GM19372 (cell line): ENCODE data around the gene ADAT3.
A peak's percentile ranks its signal among the peaks of the same experiment; 100 is the strongest.

Experiments
- ATAC-seq: cut with Tn5 transposase; IDR thresholded peaks from one replicate; pipeline ENCODE4 v1.9.1; 2021; ENCODE audit warnings: mild to moderate bottlenecking, low read depth, moderate library complexity; ENCODE audit not compliant: unreplicated experiment

ADAT3 gene

GRCh38 chr19:1911995-1912394, 6.8 kb downstream of the ADAT3 start:
- ATAC-seq: no peak

- ATAC-seq: no peak
These were observed 7.7 kb downstream of the ADAT3 start for GRCh38 chr19:1912760-1913505.

GRCh38 chr19:1913781-1914577, 8.8 kb downstream of the ADAT3 start:
- ATAC-seq: no peak

GRCh38 chr19:1914826-1915341, 9.7 kb downstream of the ADAT3 start:
- ATAC-seq: no peak

GRCh38 chr19:1917146-1917545, 11.9 kb downstream of the ADAT3 start:
- no peak for ATAC-seq

GRCh38 chr19:1917926-1918325, 12.7 kb downstream of the ADAT3 start:
- ATAC-seq: no peak

GRCh38 chr19:1918975-1919374, 13.8 kb downstream of the ADAT3 start:
- no peak for ATAC-seq

GRCh38 chr19:1920644-1921043, 15.4 kb downstream of the ADAT3 start:
- ATAC-seq: no peak

- no peak for ATAC-seq
These were observed 16.1 kb downstream of the ADAT3 start for GRCh38 chr19:1921326-1921725.

GRCh38 chr19:1921825-1922224, 16.6 kb downstream of the ADAT3 start:
- no peak for ATAC-seq

- ATAC-seq: no peak
These were observed 17.6 kb downstream of the ADAT3 start for GRCh38 chr19:1922803-1923202.

- peak; percentile 53 for ATAC-seq
These were observed 18.1 kb downstream of the ADAT3 start for GRCh38 chr19:1923319-1923718.

- ATAC-seq: no peak
These were observed 19.2 kb downstream of the ADAT3 start for GRCh38 chr19:1924320-1924961.

- no peak for ATAC-seq
These were observed 20.3 kb downstream of the ADAT3 start for GRCh38 chr19:1925544-1925943.

- ATAC-seq: no peak
These were observed 24.0 kb downstream of the ADAT3 start for GRCh38 chr19:1929021-1929742.

GRCh38 chr19:1931445-1931844, 26.2 kb downstream of the ADAT3 start:
- no peak for ATAC-seq

GRCh38 chr19:1932395-1932794, 27.2 kb downstream of the ADAT3 start:
- no peak for ATAC-seq

- ATAC-seq: no peak
These were observed 28.0 kb downstream of the ADAT3 start for GRCh38 chr19:1933244-1933643.

GRCh38 chr19:1933942-1934341, 28.7 kb downstream of the ADAT3 start:
- no peak for ATAC-seq

- ATAC-seq: no peak
These were observed 30.4 kb downstream of the ADAT3 start for GRCh38 chr19:1935484-1936208.
